ENCODE results near the gene RPUSD1.
"Not testable (repeated sequence)": the region's sequence is repeated elsewhere in the genome, so short reads cannot be mapped to it uniquely, and the experiment has no call there.

RPUSD1 gene

DNA sequence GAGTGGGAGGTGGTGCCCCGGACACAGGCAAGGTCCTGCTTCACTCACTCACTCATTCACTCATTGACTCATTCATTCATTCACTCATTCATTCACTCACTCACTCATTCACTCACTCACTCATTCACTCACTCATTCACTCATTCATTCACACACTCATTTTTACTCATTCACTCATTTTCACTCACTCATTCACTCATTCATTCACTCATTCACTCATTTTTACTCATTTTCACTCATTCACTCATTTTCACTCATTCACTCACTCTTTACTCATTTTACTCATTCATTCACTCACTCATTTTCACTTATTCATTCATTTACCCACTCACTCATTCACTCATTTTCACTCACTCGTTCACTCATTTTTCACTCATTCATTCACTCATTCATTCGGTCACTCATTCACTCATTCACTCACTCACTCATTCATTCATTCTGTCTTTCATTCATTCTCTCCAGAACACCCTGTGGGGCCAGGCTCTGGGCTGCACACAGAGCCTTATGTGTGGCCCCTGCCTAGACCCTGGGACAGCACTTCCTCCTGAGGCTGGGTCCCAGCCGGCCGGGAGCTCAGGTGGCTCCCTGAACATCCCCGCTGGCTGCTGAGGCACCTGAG is 9.2 kb downstream of the RPUSD1 start:
- H3K4me1 ChIP-seq (ENCODE audit: control insufficient read depth, low read depth, low read length), result no peaks in the 10 kb centered on the region
- WGBS (ENCODE audit: extremely low coverage, insufficient coverage, low lambda C conversion rate), result 100% methylated on average over 2 of the region's 6 CpGs
- H3K4me2 ChIP-seq (ENCODE audit: low read length), result no peak overlapping the region
- no peaks in the 10 kb centered on the region for H3K79me1 ChIP-seq (ENCODE audit: low read length)
- H2BK5ac ChIP-seq (ENCODE audit: low read length), result no peak overlapping the region
- no peak overlapping the region for H3K4ac ChIP-seq (ENCODE audit: low read depth, low read length)
- H3K18ac ChIP-seq (ENCODE audit: low read length), result no peak overlapping the region
- no peaks in the 10 kb centered on the region for H3K36me3 ChIP-seq (ENCODE audit: control insufficient read depth, insufficient read depth, low read length)
- no peak overlapping the region for H4K5ac ChIP-seq (ENCODE audit: low read length)
- no peak overlapping the region for H3K23ac ChIP-seq (ENCODE audit: low read length)
- no peak overlapping the region for H2BK120ac ChIP-seq (ENCODE audit: low read depth, low read length)
- no peak overlapping the region for H3K9ac ChIP-seq (ENCODE audit: low read length)
- H3K4me3 ChIP-seq (ENCODE audit: low read length), result no peak overlapping the region
- no peak for DNase-seq
- H2BK15ac ChIP-seq (replicated peaks; ENCODE audit: low read depth), result no peak overlapping the region
- H2AK5ac ChIP-seq (ENCODE audit: low read length), result no peak overlapping the region
- no peaks in the 10 kb centered on the region for H3K79me2 ChIP-seq (ENCODE audit: control insufficient read depth, insufficient read depth, low read length)
- H4K8ac ChIP-seq (ENCODE audit: low read depth, low read length), result no peak overlapping the region
- H3K56ac ChIP-seq (ENCODE audit: low read length), result no peak overlapping the region
- H3K27ac ChIP-seq (ENCODE audit: low read depth, low read length), result no peak overlapping the region
- no peaks in the 10 kb centered on the region for H3K27me3 ChIP-seq (ENCODE audit: insufficient read depth, low read length, poor library complexity)

DNA sequence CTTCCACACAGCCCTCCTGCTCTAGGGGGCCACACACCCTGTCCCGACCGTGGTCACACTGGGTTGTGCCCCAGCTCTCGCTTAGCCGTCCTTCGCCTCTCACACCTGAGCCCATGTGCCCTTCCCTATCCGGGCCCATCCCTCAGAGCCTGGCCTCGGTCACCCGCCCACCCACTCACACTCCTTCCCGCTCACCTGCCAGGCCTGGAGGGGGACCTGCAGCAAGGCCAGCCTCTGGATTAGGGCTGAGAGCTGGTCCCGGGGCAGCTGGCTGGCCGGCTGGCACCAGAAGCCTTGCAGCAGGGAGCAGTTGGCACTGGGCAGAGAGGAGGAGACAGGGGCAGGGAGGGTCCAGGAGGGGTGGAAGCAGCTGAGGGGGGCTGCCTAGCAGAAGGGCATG is 9.7 kb downstream of the RPUSD1 start:
- Histone ChIP-seq H3K79me2 (ENCODE audit: control insufficient read depth, insufficient read depth, low read length) (no peaks in the 10 kb centered on the region), H2AK5ac (ENCODE audit: low read length) (no peak overlapping the region), H2BK120ac (ENCODE audit: low read depth, low read length) (no peak overlapping the region), H3K27me3 (ENCODE audit: insufficient read depth, low read length, poor library complexity) (no peaks in the 10 kb centered on the region), H3K27ac (ENCODE audit: low read depth, low read length) (no peak overlapping the region), H4K5ac (ENCODE audit: low read length) (no peak overlapping the region), H3K4me1 (ENCODE audit: control insufficient read depth, low read depth, low read length) (no peaks in the 10 kb centered on the region), H3K23ac (ENCODE audit: low read length) (no peak overlapping the region), H3K56ac (ENCODE audit: low read length) (no peak overlapping the region), H3K18ac (ENCODE audit: low read length) (no peak overlapping the region), H3K4ac (ENCODE audit: low read depth, low read length) (no peak overlapping the region), H2BK15ac (replicated peaks; ENCODE audit: low read depth) (no peak overlapping the region), H3K79me1 (ENCODE audit: low read length) (no peaks in the 10 kb centered on the region), H3K4me2 (ENCODE audit: low read length) (no peak overlapping the region), H3K4me3 (ENCODE audit: low read length) (no peak overlapping the region), H4K8ac (ENCODE audit: low read depth, low read length) (no peak overlapping the region), H3K9ac (ENCODE audit: low read length) (no peak overlapping the region), H2BK5ac (ENCODE audit: low read length) (no peak overlapping the region), H3K36me3 (ENCODE audit: control insufficient read depth, insufficient read depth, low read length) (no peaks in the 10 kb centered on the region)
- no peak for DNase-seq
- WGBS (ENCODE audit: extremely low coverage, insufficient coverage, low lambda C conversion rate), result no CpG with 5 or more reads among the region's 11 CpGs

DNA sequence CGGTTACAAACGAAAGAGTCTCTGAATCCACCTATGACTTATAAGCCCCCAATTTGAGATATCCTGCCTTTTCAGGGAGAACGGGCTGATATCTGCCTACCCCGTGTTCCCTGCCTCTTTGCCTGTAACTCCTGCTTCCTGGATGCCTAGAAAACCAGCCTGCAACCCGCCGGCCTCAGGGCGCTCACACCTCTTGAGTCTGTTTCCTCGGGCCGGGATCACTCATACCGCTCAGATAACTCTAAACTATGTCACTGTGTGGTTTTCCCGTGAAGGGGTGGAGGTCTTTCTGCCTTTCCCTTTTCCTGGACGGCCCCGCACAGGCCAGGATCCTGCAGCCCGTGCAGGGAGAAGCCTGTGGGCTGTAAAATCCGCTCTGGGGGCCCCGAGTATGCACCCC is 10.4 kb downstream of the RPUSD1 start:
- WGBS (ENCODE audit: extremely low coverage, insufficient coverage, low lambda C conversion rate), result no CpG with 5 or more reads among the region's 16 CpGs
- no peak overlapping the region for H4K8ac ChIP-seq (ENCODE audit: low read depth, low read length)
- no peak overlapping the region for H4K5ac ChIP-seq (ENCODE audit: low read length)
- H2BK5ac ChIP-seq (ENCODE audit: low read length), result no peak overlapping the region
- no peak overlapping the region for H2BK15ac ChIP-seq (replicated peaks; ENCODE audit: low read depth)
- H3K56ac ChIP-seq (ENCODE audit: low read length), result no peak overlapping the region
- H2AK5ac ChIP-seq (ENCODE audit: low read length), result no peak overlapping the region
- no peak overlapping the region for H3K4ac ChIP-seq (ENCODE audit: low read depth, low read length)
- H3K36me3 ChIP-seq (ENCODE audit: control insufficient read depth, insufficient read depth, low read length), result no peaks in the 10 kb centered on the region
- no peaks in the 10 kb centered on the region for H3K79me2 ChIP-seq (ENCODE audit: control insufficient read depth, insufficient read depth, low read length)
- H3K4me1 ChIP-seq (ENCODE audit: control insufficient read depth, low read depth, low read length), result no peaks in the 10 kb centered on the region
- no peak overlapping the region for H3K18ac ChIP-seq (ENCODE audit: low read length)
- H3K27ac ChIP-seq (ENCODE audit: low read depth, low read length), result no peak overlapping the region
- no peaks in the 10 kb centered on the region for H3K79me1 ChIP-seq (ENCODE audit: low read length)
- no peak overlapping the region for H2BK120ac ChIP-seq (ENCODE audit: low read depth, low read length)
- no peak overlapping the region for H3K4me2 ChIP-seq (ENCODE audit: low read length)
- DNase-seq, result peak; percentile 41
- H3K9ac ChIP-seq (ENCODE audit: low read length), result no peak overlapping the region
- no peak overlapping the region for H3K23ac ChIP-seq (ENCODE audit: low read length)
- H3K4me3 ChIP-seq (ENCODE audit: low read length), result no peak overlapping the region
- H3K27me3 ChIP-seq (ENCODE audit: insufficient read depth, low read length, poor library complexity), result no peaks in the 10 kb centered on the region

DNA sequence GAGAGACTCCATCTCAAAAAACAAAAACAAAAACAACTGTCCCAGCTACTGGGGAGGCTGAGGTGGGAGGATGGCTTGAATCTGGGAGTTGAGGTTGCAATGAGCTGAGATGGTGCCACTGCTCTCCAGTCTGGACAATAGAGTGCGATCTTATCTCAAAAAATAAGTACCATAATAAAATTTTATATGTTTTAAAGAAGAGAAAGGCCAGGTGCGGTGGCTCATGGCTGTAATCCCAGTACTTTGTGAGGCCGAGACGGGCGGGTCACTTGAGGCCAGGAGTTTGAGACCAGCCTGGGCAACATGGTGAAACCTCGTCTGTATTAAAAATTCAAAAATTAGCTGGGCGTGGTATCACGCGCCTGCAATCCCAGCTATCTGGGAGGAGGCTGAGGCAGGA is 11.4 kb downstream of the RPUSD1 start:
- Histone ChIP-seq H3K18ac (ENCODE audit: low read length) (no peak overlapping the region), H3K27me3 (ENCODE audit: insufficient read depth, low read length, poor library complexity) (no peaks in the 10 kb centered on the region), H4K5ac (ENCODE audit: low read length) (no peak overlapping the region), H3K79me1 (ENCODE audit: low read length) (no peaks in the 10 kb centered on the region), H2AK5ac (ENCODE audit: low read length) (no peak overlapping the region), H2BK5ac (ENCODE audit: low read length) (no peak overlapping the region), H4K8ac (ENCODE audit: low read depth, low read length) (no peak overlapping the region), H3K36me3 (ENCODE audit: control insufficient read depth, insufficient read depth, low read length) (no peaks in the 10 kb centered on the region), H3K4me1 (ENCODE audit: control insufficient read depth, low read depth, low read length) (no peaks in the 10 kb centered on the region), H3K79me2 (ENCODE audit: control insufficient read depth, insufficient read depth, low read length) (no peaks in the 10 kb centered on the region), H3K9ac (ENCODE audit: low read length) (no peak overlapping the region), H2BK120ac (ENCODE audit: low read depth, low read length) (no peak overlapping the region), H3K23ac (ENCODE audit: low read length) (no peak overlapping the region), H3K27ac (ENCODE audit: low read depth, low read length) (no peak overlapping the region), H3K4ac (ENCODE audit: low read depth, low read length) (no peak overlapping the region), H3K4me3 (ENCODE audit: low read length) (no peak overlapping the region), H2BK15ac (replicated peaks; ENCODE audit: low read depth) (no peak overlapping the region), H3K4me2 (ENCODE audit: low read length) (no peak overlapping the region), H3K56ac (ENCODE audit: low read length) (no peak overlapping the region)
- WGBS (ENCODE audit: extremely low coverage, insufficient coverage, low lambda C conversion rate), result no CpG with 5 or more reads among the region's 9 CpGs
- DNase-seq, result no peak

DNA sequence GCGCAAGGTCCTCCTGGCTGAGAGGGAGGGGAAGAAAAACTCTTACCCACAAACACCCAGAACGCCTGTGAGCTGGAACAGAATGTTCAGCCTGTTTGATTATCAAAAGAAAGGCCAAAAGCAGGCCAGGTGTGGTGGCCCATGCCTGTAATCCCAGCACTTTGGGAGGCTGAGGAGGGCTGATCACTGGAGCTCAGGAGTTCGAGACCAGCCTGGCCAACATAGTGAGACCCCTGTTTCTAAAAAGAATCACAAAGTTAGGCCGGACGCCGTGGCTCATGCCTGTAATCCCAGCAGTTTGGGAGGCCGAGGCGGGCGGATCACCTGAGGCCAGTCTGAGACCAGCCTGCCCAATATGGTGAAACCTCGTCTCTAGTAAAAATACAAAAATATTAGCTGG is 11.9 kb downstream of the RPUSD1 start:
- H2BK5ac ChIP-seq (ENCODE audit: low read length); H3K36me3 ChIP-seq (ENCODE audit: control insufficient read depth, insufficient read depth, low read length); H3K4me2 ChIP-seq (ENCODE audit: low read length); H3K23ac ChIP-seq (ENCODE audit: low read length); DNase-seq; H2BK120ac ChIP-seq (ENCODE audit: low read depth, low read length); H3K27ac ChIP-seq (ENCODE audit: low read depth, low read length); H2AK5ac ChIP-seq (ENCODE audit: low read length); H4K5ac ChIP-seq (ENCODE audit: low read length); H3K9ac ChIP-seq (ENCODE audit: low read length); H3K27me3 ChIP-seq (ENCODE audit: insufficient read depth, low read length, poor library complexity); H3K4me1 ChIP-seq (ENCODE audit: control insufficient read depth, low read depth, low read length); H3K79me1 ChIP-seq (ENCODE audit: low read length); H2BK15ac ChIP-seq (replicated peaks; ENCODE audit: low read depth); H3K4ac ChIP-seq (ENCODE audit: low read depth, low read length); H3K18ac ChIP-seq (ENCODE audit: low read length); H3K56ac ChIP-seq (ENCODE audit: low read length); H3K79me2 ChIP-seq (ENCODE audit: control insufficient read depth, insufficient read depth, low read length); H4K8ac ChIP-seq (ENCODE audit: low read depth, low read length); H3K4me3 ChIP-seq (ENCODE audit: low read length): not testable (repeated sequence)
- no CpG with 5 or more reads among the region's 10 CpGs for WGBS (ENCODE audit: extremely low coverage, insufficient coverage, low lambda C conversion rate)

DNA sequence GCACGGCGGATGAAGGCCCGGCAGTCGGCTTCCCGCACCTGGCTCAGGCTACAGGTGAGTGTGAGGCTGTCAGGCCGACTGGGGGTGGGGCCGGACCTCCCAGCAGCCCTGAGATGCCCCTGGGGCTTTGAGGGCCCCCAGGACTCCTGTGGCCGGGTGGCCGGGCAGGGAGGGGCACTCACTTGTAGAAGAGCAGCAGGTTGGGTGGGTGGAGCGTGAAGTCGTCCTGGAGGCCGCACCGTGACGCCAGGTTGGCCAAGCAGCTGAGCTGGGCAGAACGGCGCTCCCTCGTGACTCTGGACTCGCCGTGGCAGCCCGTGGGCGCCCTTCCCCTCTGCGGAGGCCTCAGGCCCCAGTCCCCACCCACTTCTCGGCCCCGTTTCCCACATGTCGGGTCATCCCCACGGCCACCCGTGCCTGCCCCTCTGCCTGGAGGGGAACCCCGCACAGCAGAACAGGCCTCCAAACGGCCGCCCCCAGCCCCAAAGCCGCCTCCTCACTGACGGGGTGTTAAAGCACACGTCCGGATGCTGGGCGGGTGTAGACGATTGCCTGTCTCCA is 12.9 kb downstream of the RPUSD1 start:
- Histone ChIP-seq H4K8ac (ENCODE audit: low read depth, low read length) (no peak overlapping the region), H3K27ac (ENCODE audit: low read depth, low read length) (no peak overlapping the region), H3K27me3 (ENCODE audit: insufficient read depth, low read length, poor library complexity) (no peaks in the 10 kb centered on the region), H2BK120ac (ENCODE audit: low read depth, low read length) (no peak overlapping the region), H3K23ac (ENCODE audit: low read length) (no peak overlapping the region), H3K4me3 (ENCODE audit: low read length) (no peak overlapping the region), H2AK5ac (ENCODE audit: low read length) (no peak overlapping the region), H3K4ac (ENCODE audit: low read depth, low read length) (no peak overlapping the region), H2BK15ac (replicated peaks; ENCODE audit: low read depth) (no peak overlapping the region), H3K18ac (ENCODE audit: low read length) (no peak overlapping the region), H3K36me3 (ENCODE audit: control insufficient read depth, insufficient read depth, low read length) (no peaks in the 10 kb centered on the region), H3K79me1 (ENCODE audit: low read length) (no peaks in the 10 kb centered on the region), H2BK5ac (ENCODE audit: low read length) (no peak overlapping the region), H3K9ac (ENCODE audit: low read length) (no peak overlapping the region), H4K5ac (ENCODE audit: low read length) (no peak overlapping the region), H3K79me2 (ENCODE audit: control insufficient read depth, insufficient read depth, low read length) (no peaks in the 10 kb centered on the region), H3K4me1 (ENCODE audit: control insufficient read depth, low read depth, low read length) (no peaks in the 10 kb centered on the region), H3K4me2 (ENCODE audit: low read length) (no peak overlapping the region), H3K56ac (ENCODE audit: low read length) (no peak overlapping the region)
- no peak for DNase-seq
- no CpG with 5 or more reads among the region's 36 CpGs for WGBS (ENCODE audit: extremely low coverage, insufficient coverage, low lambda C conversion rate)
